Activated T-helper 1 cell treated with anti-CD3 and anti-CD28 coated beads, Interleukin-12 subunit alpha, Interleukin-12 subunit beta, Interleukin-2, Interleukin-4 antibody, amounts not matched to agents 30 ng/mL and 10 ng/mL and 1 ng/mL, durations not matched to agents 14 hours and 24 hours and 36 hours (primary cell): ENCODE measurements around the gene CEP112. TPM values are rescaled to one million over a fixed set of nuclear protein-coding genes. Genes with fewer than 3 reads are reported as not detected.

Experiments
- DNase-seq: peaks from one replicate; pipeline ENCODE4 v3.0.0; 2021; ENCODE audit warnings: low spot score
- H3K27ac Mint-ChIP-seq: one replicate; pipeline ENCODE4 v1.8.0; 2021; ENCODE audit warnings: mild to moderate bottlenecking, mixed read lengths
- H3K27me3 Mint-ChIP-seq: one replicate; pipeline ENCODE4 v1.8.0; 2022; ENCODE audit warnings: mild to moderate bottlenecking, moderate library complexity, mixed read lengths; ENCODE audit not compliant: insufficient read depth
- H3K36me3 Mint-ChIP-seq: one replicate; pipeline ENCODE4 v1.8.0; 2021; ENCODE audit warnings: low read depth, mixed read lengths
- H3K4me1 Mint-ChIP-seq: one replicate; pipeline ENCODE4 v1.8.0; 2021; ENCODE audit warnings: low read depth, mixed read lengths
- H3K4me3 Mint-ChIP-seq: one replicate; pipeline ENCODE4 v1.8.0; 2021; ENCODE audit warnings: mild to moderate bottlenecking, moderate library complexity, mixed read lengths
- H3K9me3 Mint-ChIP-seq: one replicate; pipeline ENCODE4 v1.8.0; 2021; ENCODE audit warnings: mixed read lengths
- intact Hi-C: fragments of 100-400 bp; cut with micrococcal nuclease; formaldehyde crosslinking; loops from one replicate; pipeline ENCODE4 v1.15.1; 2024
- total RNA-seq: library from RNA; stranded (reverse); gene quantifications from 2 replicates; pipeline ENCODE4 v1.2.3, GENCODE V29; 2022

Gene CEP112
- total RNA-seq, 1 donor from 2014 or later: 1.7 TPM

DNA sequence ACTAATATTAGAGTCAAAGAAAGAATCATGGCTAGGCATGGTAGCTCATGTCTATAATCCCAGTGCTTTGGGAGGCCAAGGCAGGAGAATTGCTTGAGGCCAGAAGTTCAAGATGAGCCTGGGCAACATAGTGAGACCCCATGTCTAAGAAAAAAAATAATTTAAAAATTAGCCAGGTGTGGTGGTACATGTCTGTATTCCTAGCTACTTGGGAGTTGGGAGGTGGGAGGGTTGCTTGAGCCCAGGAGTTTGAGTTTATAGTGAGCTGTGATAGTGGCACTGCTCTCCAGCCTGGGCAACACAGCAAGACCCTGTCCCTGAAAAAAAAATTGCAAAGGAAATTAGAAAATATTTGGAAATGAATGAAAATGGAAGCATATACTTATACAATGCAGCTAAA lies 420.2 kb downstream of the CEP112 start:
- H3K4me3 Mint-ChIP-seq: no peak overlapping the region
- DNase-seq: no peak
- H3K4me1 Mint-ChIP-seq: peaks cover 5% of the 10 kb centered on the region
- no peak overlapping the region for H3K27ac Mint-ChIP-seq
- H3K36me3 Mint-ChIP-seq: no peaks in the 10 kb centered on the region
- H3K9me3 Mint-ChIP-seq: no peaks in the 10 kb centered on the region
- intact Hi-C loops: loop anchor here (5.0 kb wide), 1 partner anchor 946 kb away; no protein-coding TSS in a partner anchor
- H3K27me3 Mint-ChIP-seq: peaks cover 3% of the 10 kb centered on the region

DNA sequence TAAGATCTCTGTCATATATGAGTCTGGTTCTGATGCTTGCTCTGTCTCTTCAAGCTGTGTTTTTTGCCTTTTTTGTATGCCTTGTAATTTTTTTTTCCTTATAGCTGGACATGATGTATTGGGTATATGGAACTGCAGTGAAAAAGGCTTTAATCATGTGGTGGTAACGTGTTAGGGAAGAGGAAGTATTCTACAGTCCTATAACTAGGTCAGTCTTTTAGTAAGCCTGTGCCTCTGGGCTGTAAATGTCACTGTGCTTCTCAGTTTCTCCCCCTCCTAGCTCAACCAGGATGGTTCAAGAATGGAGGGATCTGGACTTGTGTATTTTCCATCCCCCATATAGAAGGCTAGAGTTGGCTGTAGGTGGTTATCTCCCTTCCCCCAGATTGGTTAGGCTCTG lies 428.1 kb downstream of the CEP112 start:
- no peak overlapping the region for H3K27ac Mint-ChIP-seq
- H3K9me3 Mint-ChIP-seq: no peaks in the 10 kb centered on the region
- no peak overlapping the region for H3K4me3 Mint-ChIP-seq
- no peaks in the 10 kb centered on the region for H3K4me1 Mint-ChIP-seq
- peaks cover 7% of the 10 kb centered on the region for H3K27me3 Mint-ChIP-seq
- intact Hi-C loops: no loop called here
- no peak for DNase-seq
- H3K36me3 Mint-ChIP-seq: no peaks in the 10 kb centered on the region

DNA sequence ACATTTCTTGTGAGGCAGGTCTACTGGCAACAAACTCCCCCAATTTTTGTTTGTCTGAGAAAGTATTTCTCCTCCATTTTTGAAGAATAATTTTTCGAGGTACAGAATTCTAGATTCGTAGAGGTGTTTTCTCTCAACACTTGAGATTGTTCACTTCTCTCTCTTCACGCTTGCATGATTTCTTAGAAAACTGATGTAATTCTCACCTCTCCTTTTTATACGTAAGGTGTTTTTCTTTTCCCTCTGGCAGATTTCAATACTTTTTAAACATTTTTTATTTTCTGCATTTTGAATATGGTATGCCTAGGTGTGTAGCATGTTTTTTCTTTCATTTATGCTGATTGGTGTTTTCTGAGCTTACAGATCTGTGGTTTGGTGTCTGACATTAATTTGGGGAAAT lies 429.0 kb downstream of the CEP112 start:
- H3K27ac Mint-ChIP-seq: no peak overlapping the region
- no peaks in the 10 kb centered on the region for H3K36me3 Mint-ChIP-seq
- no peaks in the 10 kb centered on the region for H3K9me3 Mint-ChIP-seq
- intact Hi-C loops: no loop called here
- no peaks in the 10 kb centered on the region for H3K4me1 Mint-ChIP-seq
- H3K27me3 Mint-ChIP-seq: peaks cover 7% of the 10 kb centered on the region
- no peak overlapping the region for H3K4me3 Mint-ChIP-seq
- no peak for DNase-seq

DNA sequence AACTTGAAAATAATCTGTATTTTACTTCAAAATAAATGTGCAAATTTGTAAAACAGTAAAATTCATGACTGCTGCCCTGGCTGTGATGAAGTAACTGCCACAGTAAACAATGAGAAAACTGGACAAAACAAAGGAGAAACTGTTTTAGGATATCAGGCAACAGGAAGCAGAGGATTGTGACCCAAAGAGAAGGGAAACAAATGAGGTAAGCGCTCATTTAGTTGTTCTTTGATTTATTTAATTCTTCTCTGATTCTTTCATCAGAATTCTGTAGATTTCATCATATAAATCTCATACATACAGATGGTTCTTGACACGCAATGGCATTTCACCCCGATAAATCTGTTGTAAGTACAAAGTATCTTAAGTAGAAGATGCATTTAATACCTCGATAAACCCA lies 432.4 kb downstream of the CEP112 start:
- intact Hi-C loops: no loop called here
- Mint-ChIP-seq H3K4me3 (no peak overlapping the region), H3K27ac (no peak overlapping the region), H3K4me1 (no peaks in the 10 kb centered on the region), H3K27me3 (no peaks in the 10 kb centered on the region), H3K9me3 (peaks cover 8% of the 10 kb centered on the region), H3K36me3 (no peaks in the 10 kb centered on the region)
- no peak for DNase-seq

DNA sequence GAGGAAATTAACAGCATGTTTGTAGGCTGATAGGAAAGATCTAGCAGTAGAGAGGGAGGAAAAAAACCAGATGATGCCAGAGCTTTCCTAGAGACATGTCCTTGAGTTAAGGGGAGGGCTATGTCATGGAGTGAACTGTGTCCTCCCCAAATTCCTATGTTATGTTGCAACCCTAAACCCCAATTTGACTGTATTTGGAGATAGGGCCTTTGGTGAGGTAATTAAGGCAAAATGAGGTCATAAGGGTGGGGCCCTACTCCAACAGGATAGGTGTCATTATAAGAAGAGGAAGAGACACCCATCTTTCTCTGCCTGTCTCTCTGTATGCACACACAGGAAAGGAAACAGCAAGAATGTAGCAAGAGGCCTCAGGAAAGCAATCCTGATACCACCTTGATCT lies 435.2 kb downstream of the CEP112 start:
- Mint-ChIP-seq H3K36me3 (no peaks in the 10 kb centered on the region), H3K4me3 (no peak overlapping the region), H3K4me1 (no peaks in the 10 kb centered on the region), H3K27ac (no peak overlapping the region), H3K27me3 (peaks cover 2% of the 10 kb centered on the region), H3K9me3 (peaks cover 8% of the 10 kb centered on the region)
- no peak for DNase-seq
- intact Hi-C loops: no loop called here

DNA sequence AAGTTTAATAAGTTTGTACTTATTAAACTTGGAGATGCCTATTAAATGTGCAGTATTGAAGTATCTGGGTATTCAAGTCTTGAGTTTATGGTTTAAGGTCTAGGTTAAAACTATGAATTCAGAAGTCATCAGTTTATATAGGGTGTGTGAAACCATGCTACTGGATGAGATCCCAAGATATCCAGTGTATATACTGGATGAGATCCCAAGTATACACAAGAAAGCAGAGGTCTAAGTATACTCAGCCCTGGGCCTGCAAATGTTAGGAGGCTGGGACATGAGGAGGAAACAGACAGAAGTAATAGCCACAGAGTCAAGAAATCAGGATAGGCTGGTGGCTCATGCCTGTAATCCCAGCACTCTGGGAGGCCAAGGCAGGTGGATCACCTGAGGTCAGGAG lies 436.1 kb downstream of the CEP112 start:
- intact Hi-C loops: no loop called here
- no peak overlapping the region for H3K27ac Mint-ChIP-seq
- no peak overlapping the region for H3K4me3 Mint-ChIP-seq
- DNase-seq: no peak
- peaks cover 8% of the 10 kb centered on the region for H3K9me3 Mint-ChIP-seq
- H3K27me3 Mint-ChIP-seq: peaks cover 3% of the 10 kb centered on the region
- H3K4me1 Mint-ChIP-seq: peaks cover 2% of the 10 kb centered on the region
- no peaks in the 10 kb centered on the region for H3K36me3 Mint-ChIP-seq

DNA sequence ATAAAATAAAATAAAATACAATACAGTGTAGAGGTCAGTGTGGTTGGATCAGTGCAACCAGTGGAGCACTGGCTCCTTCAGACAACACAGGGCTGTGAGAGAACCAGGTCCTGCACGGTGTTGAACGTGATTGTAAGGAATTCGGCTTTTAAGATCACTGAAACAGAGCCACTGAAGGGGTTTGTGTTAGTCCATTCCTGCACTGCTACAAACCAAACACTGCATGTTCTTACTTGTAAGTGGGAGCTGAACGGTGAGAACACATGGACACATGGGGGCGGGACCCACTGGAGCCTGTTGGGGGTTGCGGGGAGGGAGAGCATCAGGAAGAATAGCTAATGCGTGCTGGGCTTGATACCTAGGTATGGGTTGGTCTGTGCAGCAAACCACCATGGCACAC lies 437.3 kb downstream of the CEP112 start:
- intact Hi-C loops: no loop called here
- no peak for DNase-seq
- Mint-ChIP-seq H3K27me3 (peaks cover 3% of the 10 kb centered on the region), H3K9me3 (peaks cover 8% of the 10 kb centered on the region), H3K4me1 (peaks cover 6% of the 10 kb centered on the region), H3K4me3 (no peak overlapping the region), H3K27ac (no peak overlapping the region), H3K36me3 (no peaks in the 10 kb centered on the region)

DNA sequence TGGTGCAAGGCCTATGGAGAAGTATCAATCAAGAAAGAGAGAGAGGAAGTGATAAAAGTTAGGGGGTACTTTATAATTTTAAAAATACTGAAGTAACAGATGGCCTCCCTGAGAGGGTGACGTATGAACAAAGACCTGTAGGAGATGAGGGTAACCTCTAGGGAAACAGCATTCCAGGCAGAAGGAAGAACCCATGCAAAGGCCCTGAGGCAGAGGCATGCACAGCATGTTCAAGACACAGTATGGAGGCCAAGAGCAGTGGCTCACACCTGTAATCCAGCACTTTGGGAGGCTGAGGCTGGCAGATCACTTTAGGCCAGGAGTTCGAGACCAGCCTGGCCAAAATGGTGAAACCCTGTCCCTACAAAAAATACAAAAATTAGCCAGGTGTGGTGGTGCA lies 437.9 kb downstream of the CEP112 start:
- H3K9me3 Mint-ChIP-seq: peaks cover 8% of the 10 kb centered on the region
- DNase-seq: no peak
- H3K4me3 Mint-ChIP-seq: no peak overlapping the region
- H3K27ac Mint-ChIP-seq: no peak overlapping the region
- no peaks in the 10 kb centered on the region for H3K36me3 Mint-ChIP-seq
- H3K4me1 Mint-ChIP-seq: peaks cover 6% of the 10 kb centered on the region
- H3K27me3 Mint-ChIP-seq: peaks cover 3% of the 10 kb centered on the region
- intact Hi-C loops: no loop called here

DNA sequence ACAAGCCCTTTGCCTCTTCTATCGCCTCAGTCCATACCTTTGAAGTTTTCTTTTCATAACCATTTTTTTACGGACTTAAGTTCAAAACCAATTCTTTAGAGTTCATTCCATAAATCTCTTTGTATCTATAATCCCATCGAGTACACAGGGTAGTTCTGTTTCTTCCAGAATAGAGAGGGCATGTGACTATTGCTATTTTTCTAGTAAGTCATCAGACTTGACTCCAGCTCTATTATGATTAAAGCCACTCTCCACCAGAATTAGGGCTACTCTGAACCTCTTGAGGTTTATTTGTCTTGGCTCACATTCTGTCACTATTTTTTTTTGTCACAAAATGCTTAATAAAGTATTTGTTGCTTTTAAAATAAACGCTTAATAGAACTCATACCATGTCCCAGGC lies 438.6 kb downstream of the CEP112 start:
- Mint-ChIP-seq H3K27ac (no peak overlapping the region), H3K27me3 (peaks cover 7% of the 10 kb centered on the region), H3K9me3 (peaks cover 8% of the 10 kb centered on the region), H3K4me3 (no peak overlapping the region), H3K4me1 (peaks cover 6% of the 10 kb centered on the region), H3K36me3 (no peaks in the 10 kb centered on the region)
- intact Hi-C loops: no loop called here
- DNase-seq: no peak

DNA sequence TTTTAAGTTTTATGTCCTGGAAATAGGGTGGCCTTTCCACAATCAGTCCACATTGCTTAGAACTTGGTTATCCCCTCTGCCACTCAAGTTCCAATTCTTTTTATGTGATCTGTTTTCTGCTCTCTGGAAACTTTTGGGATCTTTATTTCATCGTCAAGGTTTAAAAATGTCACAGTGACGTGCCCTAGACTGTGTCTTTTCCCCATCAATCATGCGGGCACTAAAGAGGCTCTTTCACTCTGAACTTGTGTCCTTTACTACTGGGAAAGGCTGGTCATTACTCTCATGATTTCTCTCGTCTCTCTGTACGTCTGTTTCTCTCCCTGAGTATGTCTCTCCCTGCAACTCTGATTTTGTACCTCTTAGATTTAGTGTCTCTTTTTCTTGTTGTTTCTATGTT lies 440.7 kb downstream of the CEP112 start:
- Mint-ChIP-seq H3K4me1 (peaks cover 6% of the 10 kb centered on the region), H3K27ac (no peak overlapping the region), H3K4me3 (no peak overlapping the region), H3K9me3 (peaks cover 8% of the 10 kb centered on the region), H3K36me3 (no peaks in the 10 kb centered on the region), H3K27me3 (peaks cover 9% of the 10 kb centered on the region)
- DNase-seq: no peak
- intact Hi-C loops: no loop called here

DNA sequence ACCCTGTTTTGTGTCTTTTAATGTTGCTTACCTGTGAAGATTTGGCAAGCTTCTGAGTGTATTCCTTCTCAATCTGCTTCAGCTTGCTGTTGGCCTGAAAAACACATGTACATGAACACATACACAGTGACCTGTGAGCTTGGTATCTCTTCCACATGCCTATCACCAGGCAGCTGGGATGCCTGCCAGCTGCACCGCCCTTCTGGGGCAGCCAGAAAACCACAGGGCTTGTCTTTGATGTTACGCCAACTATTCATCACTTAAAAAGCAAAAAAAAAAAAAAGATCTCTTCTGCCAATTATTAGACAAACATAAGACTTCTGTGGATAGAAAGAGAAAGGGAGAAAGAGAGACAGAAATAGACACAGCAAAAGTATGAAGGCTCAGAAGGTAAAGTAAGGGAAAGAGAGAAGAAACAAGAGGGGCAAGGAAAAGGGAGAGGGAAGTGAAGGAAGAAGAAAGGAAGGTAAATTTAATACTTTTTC lies 441.3 kb downstream of the CEP112 start:
- Mint-ChIP-seq H3K27me3 (peaks cover 9% of the 10 kb centered on the region), H3K9me3 (peaks cover 6% of the 10 kb centered on the region), H3K4me1 (peaks cover 6% of the 10 kb centered on the region), H3K4me3 (no peak overlapping the region), H3K36me3 (no peaks in the 10 kb centered on the region), H3K27ac (no peak overlapping the region)
- DNase-seq: no peak
- intact Hi-C loops: no loop called here

DNA sequence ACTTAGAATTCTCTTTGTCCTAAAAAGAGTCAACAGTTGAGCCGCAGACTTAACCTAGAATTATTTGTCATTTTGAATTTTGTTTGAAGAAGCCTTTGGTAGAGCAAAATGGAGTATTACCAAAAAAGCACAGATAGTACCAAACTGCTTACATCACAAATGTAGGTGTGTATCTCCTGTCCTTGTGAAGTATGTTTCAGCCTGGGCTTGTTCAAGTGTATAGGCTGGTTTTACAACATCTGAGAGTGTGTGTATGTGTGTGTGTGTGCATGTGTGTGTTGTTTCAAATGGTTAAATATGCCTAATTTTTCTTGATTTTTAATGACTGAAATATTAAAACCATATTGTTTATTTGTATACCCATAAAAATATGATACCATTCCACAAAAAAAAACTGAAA lies 441.8 kb downstream of the CEP112 start:
- H3K27me3 Mint-ChIP-seq: peaks cover 9% of the 10 kb centered on the region
- H3K27ac Mint-ChIP-seq: no peak overlapping the region
- DNase-seq: no peak
- no peaks in the 10 kb centered on the region for H3K36me3 Mint-ChIP-seq
- peaks cover under 1% of the 10 kb centered on the region for H3K9me3 Mint-ChIP-seq
- H3K4me3 Mint-ChIP-seq: no peak overlapping the region
- intact Hi-C loops: no loop called here
- peaks cover 6% of the 10 kb centered on the region for H3K4me1 Mint-ChIP-seq

DNA sequence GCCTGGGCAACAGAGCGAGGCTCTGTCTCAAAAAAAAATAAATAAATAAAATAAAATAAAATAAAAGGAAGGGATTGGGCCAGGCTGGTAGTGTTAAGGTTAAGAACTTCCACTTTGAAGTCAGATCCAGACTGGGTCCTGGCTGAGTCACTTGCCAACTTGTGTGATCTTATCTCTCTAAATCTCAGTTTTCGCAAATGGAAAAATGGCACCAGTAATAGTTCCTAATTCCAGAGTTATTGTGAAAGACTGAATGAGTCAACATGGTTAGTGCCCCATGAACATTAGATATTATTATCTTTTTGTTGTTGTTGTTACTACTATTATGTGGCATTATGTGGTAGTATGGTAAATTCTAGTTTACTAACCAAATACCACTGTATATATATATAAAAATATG lies 442.5 kb downstream of the CEP112 start:
- peaks cover 6% of the 10 kb centered on the region for H3K4me1 Mint-ChIP-seq
- peaks cover 9% of the 10 kb centered on the region for H3K27me3 Mint-ChIP-seq
- no peak overlapping the region for H3K4me3 Mint-ChIP-seq
- no peaks in the 10 kb centered on the region for H3K9me3 Mint-ChIP-seq
- intact Hi-C loops: no loop called here
- no peaks in the 10 kb centered on the region for H3K36me3 Mint-ChIP-seq
- H3K27ac Mint-ChIP-seq: no peak overlapping the region
- no peak for DNase-seq

DNA sequence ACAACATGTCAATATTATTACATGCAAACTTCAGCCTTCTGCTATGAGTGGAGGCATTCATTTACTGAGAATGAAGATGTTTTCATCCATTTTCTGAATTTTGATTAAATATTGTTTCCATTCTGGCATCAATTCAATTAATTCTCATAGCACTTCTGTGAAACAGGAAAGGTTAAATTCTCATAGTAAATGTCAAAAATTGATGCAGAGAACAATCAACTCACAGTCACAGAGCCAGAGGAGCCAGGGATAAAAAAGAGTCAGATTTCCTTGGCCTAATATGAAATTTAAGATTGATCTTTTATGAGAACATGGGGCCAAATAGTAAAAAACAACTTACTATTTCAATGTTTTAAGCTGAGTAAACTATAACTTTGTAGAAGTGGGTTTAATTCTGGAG lies 446.7 kb downstream of the CEP112 start:
- intact Hi-C loops: no loop called here

More for the DNA sequence above, 446.7 kb downstream of the CEP112 start:
- Mint-ChIP-seq H3K27ac (no peak overlapping the region), H3K4me1 (no peaks in the 10 kb centered on the region), H3K27me3 (peaks cover 6% of the 10 kb centered on the region), H3K4me3 (no peak overlapping the region), H3K36me3 (no peaks in the 10 kb centered on the region), H3K9me3 (no peaks in the 10 kb centered on the region)
- DNase-seq: no peak
